HCT116 (cell line): Measurements from ENCODE around the gene HOXC13. TPM values are rescaled to one million over a fixed set of nuclear protein-coding genes. Genes with fewer than 3 reads are reported as not detected.

Source experiments
- ATAC-seq: fragments of 200-7000 bp; cut with Tn5 transposase; 2 replicates; pipeline ENCODE4 v1.9.1; 2020; ENCODE audit warnings: mild to moderate bottlenecking, moderate library complexity
- BruUV-seq: library from RNA; stranded (reverse); fragments of 400-500 nt; replicated peaks from 2 replicates; lab custom pipeline; 2021; lab: Mats Ljungman, UMichigan
- CTCF ChIA-PET: fragments of 300-600 bp; sonication (Branson Sonifier 250); formaldehyde crosslinking; loops from one replicate; lab custom pipeline; 2021; ENCODE audit warnings: antibody characterized with exemption; lab: Charles Lee
- POLR2A ChIA-PET: fragments of 300-600, 350-600 bp; sonication (Branson Sonifier 250); formaldehyde crosslinking; loops from one replicate; lab custom pipeline; 2021; ENCODE audit warnings: antibody characterized with exemption; lab: Charles Lee
- RAD21 ChIA-PET, 2 experiments: fragments of 300-600 bp; sonication (Branson Sonifier 250); formaldehyde crosslinking; loops; one replicate each; lab custom pipeline; 2023; ENCODE audit warnings: low total read pairs in 2 of 2; ENCODE audit not compliant: uncharacterized antibody in 2 of 2, unreplicated experiment in 2 of 2, low non-redundant PET in 1 of 2; lab: Charles Lee
- DNase-seq: peaks from one replicate; pipeline ENCODE4 v3.0.0-alpha.2; 2010; ENCODE audit warnings: low read depth, low spot score
- H2AFZ ChIP-seq: fragments of 200-600 bp; shearing (Covaris generic), sonication (generic); 2 replicates; pipeline ENCODE4 v1.6.1; 2017; ENCODE audit warnings: low read depth, mixed run types, mixed read lengths, antibody characterized with exemption, low read length; ENCODE audit not compliant: poor library complexity, severe bottlenecking
- H3K27ac ChIP-seq: 2 replicates; pipeline ENCODE4 v1.5.1; 2012; ENCODE audit warnings: low read depth, low read length
- H3K27me3 ChIP-seq: fragments of 200-600 bp; sonication (generic); 2 replicates; pipeline ENCODE4 v1.6.1; 2016; ENCODE audit warnings: mixed run types, low read length, mixed read lengths; ENCODE audit not compliant: insufficient read depth
- H3K36me3 ChIP-seq, 2 experiments: fragments of 200-500 bp in 1 of 2; fragments of 200-600 bp in 1 of 2; sonication (Bioruptor generic) in 1 of 2; sonication (generic) in 1 of 2; 2 replicates each; pipeline versions ENCODE4 v1.5.1 to v1.6.1; 2014 to 2016; ENCODE audit warnings: low read length in 2 of 2, inconsistent platforms in 1 of 2, mixed read lengths in 1 of 2, mixed run types in 1 of 2; ENCODE audit not compliant: insufficient read depth in 2 of 2, control insufficient read depth in 1 of 2
- H3K4me1 ChIP-seq, 2 experiments: fragments of 200-600 bp in 1 of 2; sonication (generic) in 1 of 2; 2 replicates each; pipeline versions ENCODE4 v1.5.1 to v1.6.1; 2012 to 2017; ENCODE audit warnings: low read length in 2 of 2, inconsistent platforms in 1 of 2, mild to moderate bottlenecking in 1 of 2, mixed read lengths in 1 of 2, mixed run types in 1 of 2, moderate library complexity in 1 of 2; ENCODE audit not compliant: insufficient read depth in 2 of 2, control insufficient read depth in 1 of 2
- H3K4me2 ChIP-seq: fragments of 200-600 bp; sonication (generic); 2 replicates; pipeline ENCODE4 v1.6.1; 2017; ENCODE audit warnings: mixed run types, low read length, mixed read lengths
- H3K4me3 ChIP-seq, 2 experiments: fragments of 200-600 bp in 1 of 2; sonication (generic) in 1 of 2; replicated peaks in 1 of 2; 2 replicates each; pipeline ENCODE4 v1.5.1; 2011 to 2016; ENCODE audit warnings: low read length in 2 of 2, control low read depth in 1 of 2, low read depth in 1 of 2, mild to moderate bottlenecking in 1 of 2, mixed read lengths in 1 of 2, mixed run types in 1 of 2
- H3K79me2 ChIP-seq: fragments of 200-600 bp; sonication (generic); 2 replicates; pipeline ENCODE4 v1.6.1; 2017; ENCODE audit warnings: mild to moderate bottlenecking, mixed run types, low read length, moderate library complexity, mixed read lengths; ENCODE audit not compliant: insufficient read depth
- H3K9ac ChIP-seq: fragments of 200-600 bp; sonication (generic); 2 replicates; pipeline ENCODE4 v1.6.1; 2016; ENCODE audit warnings: low read length, mixed read lengths
- H3K9me2 ChIP-seq: fragments of 200-600 bp; sonication (generic), shearing (Covaris generic); 2 replicates; pipeline ENCODE4 v1.6.1; 2017; ENCODE audit warnings: mixed run types, mild to moderate bottlenecking, moderate library complexity; ENCODE audit not compliant: insufficient read depth
- H3K9me3 ChIP-seq, 2 experiments: fragments of 200-500 bp in 1 of 2; fragments of 200-600 bp in 1 of 2; sonication (Bioruptor generic) in 1 of 2; sonication (generic) in 1 of 2; 2 replicates each; pipeline ENCODE4 v1.6.1; 2014 to 2017; ENCODE audit warnings: low read length in 2 of 2, mixed read lengths in 2 of 2, inconsistent platforms in 1 of 2, low read depth in 1 of 2, mild to moderate bottlenecking in 1 of 2, mixed run types in 1 of 2, moderate library complexity in 1 of 2; ENCODE audit not compliant: control insufficient read depth in 1 of 2, insufficient read depth in 1 of 2
- H4K20me1 ChIP-seq: fragments of 200-600 bp; sonication (generic), shearing (Covaris generic); 2 replicates; pipeline ENCODE4 v1.6.1; 2017; ENCODE audit warnings: mixed run types, mild to moderate bottlenecking, moderate library complexity; ENCODE audit not compliant: insufficient read depth
- CEBPB ChIP-seq: IDR thresholded peaks from 2 replicates; pipeline ENCODE4 v1.6.1; 2012; ENCODE audit warnings: low read depth
- EGR1 ChIP-seq: IDR thresholded peaks from 2 replicates; pipeline ENCODE4 v1.6.1; 2012; ENCODE audit warnings: low read depth
- EZH2phosphoT487 ChIP-seq: fragments of 200-600 bp; IDR thresholded peaks from 2 replicates; pipeline ENCODE4 v1.6.1; 2018; ENCODE audit warnings: antibody characterized with exemption, borderline replicate concordance
- FOSL1 ChIP-seq: IDR thresholded peaks from 2 replicates; pipeline ENCODE4 v1.6.1; 2012; ENCODE audit warnings: low read depth
- JUND ChIP-seq: IDR thresholded peaks from 2 replicates; pipeline ENCODE4 v1.6.1; 2012
- SP1 ChIP-seq: IDR thresholded peaks from 2 replicates; pipeline ENCODE4 v1.6.1; 2012; ENCODE audit warnings: low read depth
- SRF ChIP-seq: IDR thresholded peaks from 2 replicates; pipeline ENCODE4 v1.6.1; 2012; ENCODE audit warnings: low read depth
- YY1 ChIP-seq: IDR thresholded peaks from 2 replicates; pipeline ENCODE4 v1.6.1; 2011; ENCODE audit warnings: low read length, low read depth, moderate library complexity, mild to moderate bottlenecking; ENCODE audit not compliant: insufficient replicate concordance; ENCODE audit errors: extremely low read depth
- intact Hi-C: fragments of 100-400 bp; cut with micrococcal nuclease; formaldehyde crosslinking; loops from 2 replicates; pipeline ENCODE4 v1.10.0; 2022
- total RNA-seq: library from RNA; stranded (reverse); gene quantifications from one replicate; pipeline ENCODE4 v1.2.1, GENCODE V29; 2021; ENCODE audit not compliant: unreplicated experiment
- TF ChIP-seq, protein P1 (sequence below), 3 experiments: fragments of 200-600 bp in 1 of 3; sonication (generic) in 1 of 3; IDR thresholded peaks in 2 of 3; conservative IDR thresholded peaks in 1 of 3; 2 replicates each; pipeline ENCODE4 v1.5.1; 2012 to 2017; ENCODE audit warnings: low read depth in 2 of 3, low read length in 2 of 3, antibody characterized with exemption in 1 of 3, borderline replicate concordance in 1 of 3, control low read depth in 1 of 3, mild to moderate bottlenecking in 1 of 3, mixed read lengths in 1 of 3, mixed run types in 1 of 3, moderate library complexity in 1 of 3; ENCODE audit not compliant: insufficient read depth in 1 of 3

The HOXC13 gene
- total RNA-seq, 1 experiment from 2014 or later: 3.8 TPM

DNA sequence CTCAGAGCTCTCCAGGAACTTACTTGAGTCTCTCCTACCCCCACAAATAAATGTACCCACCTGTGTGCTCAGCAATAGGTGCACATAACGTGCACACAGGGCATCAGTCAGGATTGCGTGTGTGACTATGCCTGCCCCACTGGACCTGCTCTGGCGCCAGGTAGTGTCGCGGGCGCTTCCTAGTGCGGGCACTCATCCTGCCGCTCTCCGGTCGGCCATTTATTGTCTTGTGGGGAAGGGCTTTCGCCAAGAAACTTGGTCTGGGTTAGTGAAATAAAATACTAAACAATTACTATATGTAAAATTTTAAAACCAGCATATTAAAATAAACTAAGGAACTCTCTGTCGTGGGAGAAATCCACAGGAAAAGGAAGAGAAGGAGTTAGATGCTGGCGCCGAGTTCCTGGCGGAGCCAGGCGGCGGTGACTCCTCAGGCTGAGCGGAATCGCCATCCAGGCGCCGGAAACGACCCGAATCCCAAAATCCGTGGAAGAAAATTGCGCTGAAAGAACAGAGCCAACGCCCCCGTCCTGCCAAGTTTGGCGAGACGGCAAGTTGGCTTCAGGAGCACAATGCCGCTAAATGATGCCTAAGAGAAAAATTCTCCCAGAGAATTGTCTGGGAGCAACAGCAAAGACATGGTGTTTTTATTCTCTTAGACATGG, 7.9 kb upstream of the HOXC13 start:
- ATAC-seq (no peak), DNase-seq (no peak)
- Histone ChIP-seq H2AFZ (no peak overlapping the region), H3K9me2 (no peaks in the 10 kb centered on the region), H3K27ac (no peak overlapping the region), H3K4me1 (no peaks in the 10 kb centered on the region), H4K20me1 (no peaks in the 10 kb centered on the region), H3K4me2 (no peak overlapping the region), H3K9ac (no peak overlapping the region), H3K79me2 (no peaks in the 10 kb centered on the region), H3K9me3 (no peaks in the 10 kb centered on the region), H3K27me3 (peaks cover 42% of the 10 kb centered on the region), H3K36me3 (no peaks in the 10 kb centered on the region), H3K4me3 (no peak overlapping the region)
- ChIA-PET CTCF (no interaction called here), RAD21 (no interaction called here), POLR2A (no interaction called here)
- TF ChIP-seq CEBPB: no peak
- no peak for TF ChIP-seq FOSL1
- no peak for TF ChIP-seq JUND
- no peak for TF ChIP-seq YY1
- no peak for TF ChIP-seq SP1
- no peak for TF ChIP-seq SRF
- TF ChIP-seq EGR1: no peak
- TF ChIP-seq, protein P1, sequence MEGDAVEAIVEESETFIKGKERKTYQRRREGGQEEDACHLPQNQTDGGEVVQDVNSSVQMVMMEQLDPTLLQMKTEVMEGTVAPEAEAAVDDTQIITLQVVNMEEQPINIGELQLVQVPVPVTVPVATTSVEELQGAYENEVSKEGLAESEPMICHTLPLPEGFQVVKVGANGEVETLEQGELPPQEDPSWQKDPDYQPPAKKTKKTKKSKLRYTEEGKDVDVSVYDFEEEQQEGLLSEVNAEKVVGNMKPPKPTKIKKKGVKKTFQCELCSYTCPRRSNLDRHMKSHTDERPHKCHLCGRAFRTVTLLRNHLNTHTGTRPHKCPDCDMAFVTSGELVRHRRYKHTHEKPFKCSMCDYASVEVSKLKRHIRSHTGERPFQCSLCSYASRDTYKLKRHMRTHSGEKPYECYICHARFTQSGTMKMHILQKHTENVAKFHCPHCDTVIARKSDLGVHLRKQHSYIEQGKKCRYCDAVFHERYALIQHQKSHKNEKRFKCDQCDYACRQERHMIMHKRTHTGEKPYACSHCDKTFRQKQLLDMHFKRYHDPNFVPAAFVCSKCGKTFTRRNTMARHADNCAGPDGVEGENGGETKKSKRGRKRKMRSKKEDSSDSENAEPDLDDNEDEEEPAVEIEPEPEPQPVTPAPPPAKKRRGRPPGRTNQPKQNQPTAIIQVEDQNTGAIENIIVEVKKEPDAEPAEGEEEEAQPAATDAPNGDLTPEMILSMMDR (IDR thresholded peaks at IDR 0.05 in 2 of 3, conservative IDR thresholded peaks at IDR 0.05 in 1 of 3; ENCODE audit: borderline replicate concordance in 1 of 3, insufficient read depth in 1 of 3, low read depth in 2 of 3, low read length in 2 of 3): no peak
- no peak for TF ChIP-seq EZH2phosphoT487
- intact Hi-C loops: no loop called here
- BruUV-seq: no TSS peak
